Activated naive CD8-positive, alpha-beta T cell treated with anti-CD3 and anti-CD28 coated beads, Interleukin-2, amount 50 U/mL, for 24 hours (primary cell): ENCODE data around the gene SYS1.
A peak's percentile ranks its signal among the peaks of the same experiment; 100 is the strongest.

ENCODE experiments used
- ATAC-seq: fragments of 150-1000 bp; cut with Tn5 transposase; one replicate; pipeline ENCODE4 v1.10.0; 2021
- DNase-seq: peaks from one replicate; pipeline ENCODE4 v3.0.0; 2021
- H3K27ac Mint-ChIP-seq: one replicate; pipeline ENCODE4 v1.8.0; 2021; ENCODE audit warnings: mild to moderate bottlenecking, mixed read lengths
- H3K27me3 Mint-ChIP-seq: one replicate; pipeline ENCODE4 v1.8.0; 2021; ENCODE audit warnings: mixed read lengths
- H3K36me3 Mint-ChIP-seq: one replicate; pipeline ENCODE4 v1.8.0; 2021; ENCODE audit warnings: low read depth, mixed read lengths
- H3K4me1 Mint-ChIP-seq: one replicate; pipeline ENCODE4 v1.8.0; 2021; ENCODE audit warnings: mixed read lengths
- H3K4me3 Mint-ChIP-seq: one replicate; pipeline ENCODE4 v1.8.0; 2021; ENCODE audit warnings: mild to moderate bottlenecking, moderate library complexity, mixed read lengths
- H3K9me3 Mint-ChIP-seq: one replicate; pipeline ENCODE4 v1.8.0; 2021; ENCODE audit warnings: mixed read lengths

Gene SYS1

DNA sequence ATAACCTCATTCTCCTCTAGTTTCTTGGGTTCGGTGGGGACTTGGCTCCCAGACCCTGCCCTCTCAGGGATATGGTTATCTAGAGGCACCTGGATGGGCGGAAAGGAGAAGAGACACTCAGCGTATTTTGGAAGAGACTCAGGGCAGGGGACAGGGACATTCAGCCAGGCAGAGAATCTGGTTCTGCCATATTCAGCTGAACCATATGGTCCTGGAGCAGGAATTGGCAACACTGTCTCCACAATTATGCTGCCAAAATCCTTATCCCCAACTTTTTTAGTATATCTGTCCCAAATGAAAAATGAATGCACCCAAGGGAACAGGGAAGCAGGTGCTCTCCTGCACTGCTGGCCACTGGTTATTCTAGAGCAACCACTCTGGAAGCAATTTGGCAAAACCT is 32.5 kb upstream of the SYS1 start:
- DNase-seq, result no peak
- H3K27ac Mint-ChIP-seq, result no peak overlapping the region
- ATAC-seq, result no peak
- no peaks in the 10 kb centered on the region for H3K9me3 Mint-ChIP-seq
- no peak overlapping the region for H3K4me3 Mint-ChIP-seq
- H3K36me3 Mint-ChIP-seq, result peaks cover 36% of the 10 kb centered on the region
- no peaks in the 10 kb centered on the region for H3K27me3 Mint-ChIP-seq
- no peaks in the 10 kb centered on the region for H3K4me1 Mint-ChIP-seq

DNA sequence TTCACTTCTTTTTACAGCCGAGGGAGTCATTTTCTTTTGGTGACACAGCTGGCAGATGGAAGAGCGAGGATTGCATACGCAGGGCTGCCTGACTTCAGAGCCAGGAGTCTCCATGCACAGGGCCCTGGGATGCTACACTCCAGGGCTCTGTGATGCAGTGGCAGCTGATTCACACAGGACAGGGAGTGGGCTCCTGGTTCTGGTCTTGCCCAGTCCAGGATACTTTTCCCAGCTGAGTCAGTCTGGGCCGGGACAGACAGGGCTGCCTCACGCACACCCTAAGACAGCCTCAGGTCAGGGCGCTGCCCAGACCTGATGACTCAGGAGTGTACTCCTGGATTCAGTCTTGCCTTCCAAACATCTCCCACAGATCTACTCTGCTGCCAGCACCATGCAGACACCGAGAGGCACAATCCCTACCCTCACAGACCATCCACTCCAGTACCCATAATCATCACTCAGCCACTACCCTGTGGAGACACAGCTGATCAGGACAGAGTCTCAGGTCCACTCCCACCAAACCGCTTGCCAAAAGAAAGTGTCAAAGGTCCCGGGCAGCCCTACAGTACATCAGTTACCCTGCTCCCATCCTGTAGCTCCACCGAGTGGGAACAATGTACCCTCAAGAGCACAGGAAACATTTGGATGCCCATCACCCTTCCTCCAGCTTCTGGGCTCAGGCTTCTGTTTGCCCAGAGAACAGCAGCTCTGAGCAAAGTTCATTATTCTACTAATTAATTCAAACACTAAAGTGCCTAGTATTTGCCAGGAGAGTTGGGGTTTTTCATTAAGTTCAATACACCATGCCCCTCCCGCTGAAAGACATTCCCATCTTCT is 26.2 kb upstream of the SYS1 start:
- H3K4me3 Mint-ChIP-seq, result no peak overlapping the region
- no peaks in the 10 kb centered on the region for H3K9me3 Mint-ChIP-seq
- DNase-seq (no peak), ATAC-seq (no peak)
- H3K36me3 Mint-ChIP-seq, result peaks cover 35% of the 10 kb centered on the region
- peaks cover 3% of the 10 kb centered on the region for H3K4me1 Mint-ChIP-seq
- no peaks in the 10 kb centered on the region for H3K27me3 Mint-ChIP-seq
- no peak overlapping the region for H3K27ac Mint-ChIP-seq

DNA sequence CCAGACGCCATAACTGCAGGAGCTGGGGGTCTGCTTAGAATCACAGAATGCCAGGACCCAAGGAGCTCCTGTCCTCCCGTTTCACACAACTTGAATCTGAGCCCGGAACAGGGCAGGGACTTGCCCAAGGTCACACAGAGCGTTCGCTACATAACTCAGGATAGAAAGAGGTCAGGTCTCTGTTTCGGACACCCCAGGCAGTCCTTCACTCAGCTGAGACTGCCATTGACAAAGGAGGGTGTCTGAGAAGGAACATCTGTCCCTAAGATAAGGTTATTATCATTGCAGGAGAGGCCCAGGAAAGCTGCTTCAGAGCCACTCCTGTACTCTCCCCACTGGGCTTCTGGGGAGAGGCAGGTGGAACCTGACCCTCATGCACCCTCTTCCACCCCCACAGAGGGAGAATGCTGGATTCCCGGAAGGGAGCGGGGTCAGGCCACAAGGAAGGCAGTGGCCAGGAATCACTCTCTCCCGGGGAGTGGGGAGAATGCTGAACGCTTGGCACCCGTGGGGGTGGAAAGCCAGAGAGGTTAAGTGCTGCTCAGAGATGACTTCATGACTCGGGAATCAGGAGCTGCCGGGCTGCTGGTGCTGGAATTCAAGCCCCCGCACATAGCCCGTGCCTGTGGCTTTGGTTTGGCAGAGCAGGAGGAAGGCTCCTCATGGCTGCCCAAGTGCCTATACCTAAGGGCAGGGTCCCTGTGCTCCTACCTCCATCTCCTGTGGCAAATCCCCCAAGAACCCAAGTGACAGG is 25.4 kb upstream of the SYS1 start:
- no peak overlapping the region for H3K27ac Mint-ChIP-seq
- H3K27me3 Mint-ChIP-seq, result no peaks in the 10 kb centered on the region
- no peak overlapping the region for H3K4me3 Mint-ChIP-seq
- ATAC-seq (no peak), DNase-seq (no peak)
- H3K4me1 Mint-ChIP-seq, result peaks cover 7% of the 10 kb centered on the region
- peaks cover 35% of the 10 kb centered on the region for H3K36me3 Mint-ChIP-seq
- H3K9me3 Mint-ChIP-seq, result no peaks in the 10 kb centered on the region

DNA sequence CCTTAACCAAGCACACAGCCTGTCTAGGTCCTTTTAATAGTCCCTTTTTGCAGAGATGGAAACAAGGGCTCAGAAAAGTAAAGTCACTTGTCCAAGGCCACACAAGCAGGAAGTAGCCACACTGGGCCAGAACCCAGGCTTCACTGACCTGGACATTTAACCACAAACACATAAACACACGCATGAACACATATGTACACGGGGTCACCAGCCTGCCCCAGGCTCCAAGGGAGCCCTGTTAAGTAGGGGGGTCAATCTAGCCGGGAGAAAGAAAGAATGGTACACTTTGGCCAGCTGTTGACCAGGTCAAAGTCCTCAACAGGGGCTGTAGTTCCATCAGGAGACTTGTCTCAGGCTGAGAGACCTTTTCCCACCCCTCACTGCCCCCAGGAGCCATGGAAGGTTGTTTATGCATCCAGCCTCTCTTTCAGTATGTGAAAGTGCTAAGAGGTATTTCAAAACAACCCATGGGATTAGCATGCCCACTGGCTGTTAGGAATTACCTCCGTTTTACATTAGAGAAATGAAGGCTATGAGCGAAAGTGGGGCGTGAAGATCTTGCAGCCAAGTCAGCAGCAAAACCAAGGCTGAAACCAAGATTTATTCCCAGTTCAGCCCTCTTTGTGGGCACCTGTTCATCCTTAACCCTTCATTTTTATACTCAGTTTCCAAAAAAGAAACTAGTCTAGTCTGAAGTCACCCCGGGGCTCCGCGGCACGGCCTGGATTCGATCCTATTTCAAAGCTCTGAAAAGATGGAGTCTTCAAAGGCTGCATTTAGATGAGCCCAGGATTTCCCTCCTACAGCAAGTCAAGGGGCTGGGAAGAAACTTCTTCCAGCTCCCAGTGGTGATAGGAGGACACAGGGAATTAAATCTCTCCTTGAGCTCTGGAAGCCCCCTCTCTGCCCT is 24.6 kb upstream of the SYS1 start:
- peaks cover 15% of the 10 kb centered on the region for H3K4me1 Mint-ChIP-seq
- H3K4me3 Mint-ChIP-seq, result no peak overlapping the region
- no peak for DNase-seq
- H3K27me3 Mint-ChIP-seq, result no peaks in the 10 kb centered on the region
- H3K36me3 Mint-ChIP-seq, result peaks cover 31% of the 10 kb centered on the region
- ATAC-seq, result no peak
- H3K9me3 Mint-ChIP-seq, result no peaks in the 10 kb centered on the region
- H3K27ac Mint-ChIP-seq, result no peak overlapping the region

DNA sequence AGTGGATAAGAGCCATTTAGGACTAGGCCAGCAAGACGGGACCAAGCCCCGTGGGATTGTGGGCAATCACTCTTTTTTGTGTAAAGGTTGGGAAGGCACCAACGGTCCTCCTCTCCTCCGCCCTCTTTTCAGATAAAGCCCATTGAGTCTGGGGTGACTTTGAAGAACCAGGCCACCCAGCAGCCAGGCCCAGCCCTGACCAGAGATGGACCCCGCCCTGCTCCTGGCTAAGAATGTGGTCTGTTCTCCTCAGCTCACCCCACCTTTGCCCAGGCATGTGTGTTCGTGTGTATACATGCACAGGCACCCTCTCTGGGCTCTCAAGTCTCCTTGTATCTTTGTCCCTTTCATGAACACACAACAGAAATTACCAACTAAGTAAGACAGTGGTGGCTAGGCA is 23.9 kb upstream of the SYS1 start:
- ATAC-seq, result no peak
- no peaks in the 10 kb centered on the region for H3K9me3 Mint-ChIP-seq

DNA sequence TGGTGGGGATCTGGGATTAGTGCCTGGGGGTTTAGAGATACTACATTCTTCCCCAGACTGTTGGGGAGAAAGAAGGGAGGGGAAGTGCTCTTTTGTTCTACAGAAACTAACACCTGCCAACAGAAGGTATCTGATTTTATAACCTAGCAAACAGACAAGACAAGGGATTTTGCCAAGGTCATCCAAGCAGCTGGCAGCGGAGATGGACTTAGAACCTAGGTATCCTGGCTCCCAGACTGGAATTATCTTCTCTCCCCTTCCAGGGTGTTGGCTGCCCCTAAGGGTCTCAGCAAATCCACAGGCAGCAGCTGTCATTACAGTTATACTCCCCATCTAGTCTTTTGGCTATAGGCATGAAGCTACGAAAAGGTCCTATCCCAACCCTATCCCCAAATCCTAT is 23.2 kb upstream of the SYS1 start:
- no peak for DNase-seq
- Mint-ChIP-seq H3K27me3 (no peaks in the 10 kb centered on the region), H3K4me3 (no peak overlapping the region)

More for the DNA sequence above, 23.9 kb upstream of the SYS1 start:
- Mint-ChIP-seq H3K27ac (no peak overlapping the region), H3K4me3 (no peak overlapping the region), H3K4me1 (peaks cover 20% of the 10 kb centered on the region), H3K27me3 (no peaks in the 10 kb centered on the region), H3K36me3 (peaks cover 35% of the 10 kb centered on the region)
- no peak for DNase-seq

DNA sequence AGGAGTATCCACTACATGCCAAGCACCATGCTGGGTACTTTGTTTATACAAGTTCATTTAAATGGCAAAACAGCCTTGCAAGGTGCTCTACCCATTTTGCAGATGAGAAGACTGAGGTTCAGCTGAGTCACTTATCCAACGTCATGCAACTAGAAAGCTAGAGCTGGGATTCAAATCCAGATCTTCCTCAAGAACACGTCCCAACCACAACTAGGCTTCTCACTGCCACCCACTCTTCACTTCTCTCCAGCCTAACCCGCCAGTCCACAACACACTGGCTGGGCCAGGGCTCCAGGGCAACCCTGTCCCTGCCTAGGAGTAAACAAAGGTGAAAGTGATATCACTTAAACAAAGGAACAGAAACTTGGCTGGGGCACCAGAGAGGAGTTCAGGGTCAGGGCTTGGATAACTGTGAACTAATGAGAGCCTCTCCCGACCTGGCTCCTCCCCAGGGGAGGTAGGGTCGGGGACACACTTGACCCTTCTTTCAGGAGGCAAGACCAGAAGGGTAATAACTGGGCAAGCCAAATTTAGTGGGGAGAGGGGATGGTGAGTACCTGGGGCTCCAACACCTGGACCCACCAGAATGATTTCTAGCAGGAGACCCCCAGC is 22.6 kb upstream of the SYS1 start:
- Mint-ChIP-seq H3K36me3 (peaks cover 43% of the 10 kb centered on the region), H3K4me1 (peaks cover 31% of the 10 kb centered on the region), H3K9me3 (no peaks in the 10 kb centered on the region), H3K27ac (no peak overlapping the region), H3K4me3 (no peak overlapping the region), H3K27me3 (no peaks in the 10 kb centered on the region)
- DNase-seq (no peak), ATAC-seq (no peak)

More for the DNA sequence above, 23.2 kb upstream of the SYS1 start:
- no peak for ATAC-seq
- peaks cover 27% of the 10 kb centered on the region for H3K4me1 Mint-ChIP-seq
- no peaks in the 10 kb centered on the region for H3K9me3 Mint-ChIP-seq
- no peak overlapping the region for H3K27ac Mint-ChIP-seq
- H3K36me3 Mint-ChIP-seq, result peaks cover 39% of the 10 kb centered on the region

DNA sequence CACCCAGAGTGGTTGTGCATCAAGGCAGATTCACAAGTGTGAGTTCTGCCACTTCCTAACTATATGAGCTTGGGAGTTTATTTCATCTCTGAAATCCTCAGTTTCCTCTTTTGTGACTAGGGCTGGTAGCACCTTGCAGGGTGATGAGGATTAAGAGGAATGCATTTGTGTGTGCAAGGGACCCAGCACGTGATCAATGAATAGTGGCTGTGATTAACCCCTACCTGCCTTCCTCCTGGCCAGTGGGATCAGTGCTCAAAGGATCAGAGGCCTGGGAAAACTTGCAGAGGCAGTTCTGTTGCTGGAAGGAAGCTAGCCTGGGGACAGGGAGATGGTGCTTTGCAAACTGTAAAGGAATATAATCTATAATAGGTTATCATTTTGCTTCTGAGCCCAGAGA is 22.0 kb upstream of the SYS1 start:
- Mint-ChIP-seq H3K36me3 (peaks cover 41% of the 10 kb centered on the region), H3K27ac (no peak overlapping the region), H3K4me3 (no peak overlapping the region), H3K4me1 (peaks cover 37% of the 10 kb centered on the region), H3K27me3 (no peaks in the 10 kb centered on the region), H3K9me3 (no peaks in the 10 kb centered on the region)
- ATAC-seq (no peak), DNase-seq (no peak)

DNA sequence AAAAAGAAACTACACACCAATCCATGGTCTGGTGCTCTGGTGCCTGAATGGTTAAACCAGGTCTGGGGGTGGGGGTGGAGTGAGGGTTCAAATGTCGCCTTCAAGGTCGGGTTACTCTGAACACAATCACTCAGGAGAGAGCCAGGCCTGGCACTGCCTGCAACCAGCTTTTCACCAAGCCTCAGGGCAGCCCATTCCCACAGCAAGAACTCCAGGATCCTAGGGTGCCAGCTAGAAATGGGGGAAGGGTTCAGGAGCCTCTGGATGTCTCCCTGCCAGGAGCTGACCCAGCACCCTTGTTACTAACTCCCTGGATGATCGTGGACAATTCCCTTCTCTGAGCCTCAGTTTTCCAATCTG is 21.4 kb upstream of the SYS1 start:
- ATAC-seq (no peak), DNase-seq (no peak)
- H3K4me1 Mint-ChIP-seq, result peaks cover 43% of the 10 kb centered on the region
- no peaks in the 10 kb centered on the region for H3K9me3 Mint-ChIP-seq
- no peaks in the 10 kb centered on the region for H3K27me3 Mint-ChIP-seq
- no peak overlapping the region for H3K4me3 Mint-ChIP-seq
- H3K36me3 Mint-ChIP-seq, result peaks cover 41% of the 10 kb centered on the region
- peak overlapping the region; percentile 18 for H3K27ac Mint-ChIP-seq

DNA sequence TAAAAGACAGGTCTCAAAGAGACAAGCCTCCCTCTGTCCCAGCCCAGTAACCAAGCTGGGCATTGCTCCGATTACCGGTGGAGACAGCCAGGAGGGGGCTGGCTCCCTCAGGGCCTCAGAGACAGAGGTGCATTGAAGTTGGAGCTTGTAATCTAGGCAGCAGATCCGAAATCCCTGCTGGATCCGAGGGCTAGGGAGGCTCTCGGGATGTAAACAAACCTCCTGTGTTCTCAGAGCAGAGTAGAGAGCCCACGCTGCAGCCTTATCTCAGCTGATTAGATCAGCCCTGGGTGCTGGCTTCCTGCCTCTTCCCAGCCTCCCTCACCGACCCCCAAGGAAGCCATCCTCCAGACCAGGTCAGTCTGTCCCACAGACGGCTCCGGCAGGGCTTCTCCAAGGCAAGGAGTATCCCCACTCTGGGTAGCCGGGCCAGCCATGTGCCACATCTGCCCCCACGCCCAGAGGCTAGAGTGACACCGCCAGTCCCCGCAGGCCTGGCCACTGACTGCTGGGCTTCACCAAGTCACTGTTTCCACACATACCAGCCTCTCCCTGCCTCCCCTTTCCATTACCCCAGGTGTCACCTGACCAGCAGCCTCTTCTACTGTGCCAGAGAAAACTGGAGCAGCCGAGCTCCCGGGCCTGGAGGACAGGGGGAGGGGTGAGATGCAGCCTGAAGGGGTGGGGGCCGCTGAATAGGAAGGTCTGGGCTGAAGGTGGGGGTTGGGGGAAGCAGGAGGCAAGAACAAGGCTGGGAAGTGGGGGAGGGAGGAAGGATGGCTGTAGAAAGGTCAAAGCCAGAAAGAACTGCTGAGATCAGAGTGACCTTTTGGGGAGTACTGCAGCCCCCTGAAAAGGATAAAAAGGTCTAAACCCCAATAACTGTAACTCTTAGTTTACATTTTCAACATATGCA is 20.8 kb upstream of the SYS1 start:
- DNase-seq, result no peak
- ATAC-seq, result peak; percentile 16
- peaks cover 47% of the 10 kb centered on the region for H3K36me3 Mint-ChIP-seq
- no peak overlapping the region for H3K27ac Mint-ChIP-seq
- peaks cover 50% of the 10 kb centered on the region for H3K4me1 Mint-ChIP-seq
- no peaks in the 10 kb centered on the region for H3K27me3 Mint-ChIP-seq
- no peaks in the 10 kb centered on the region for H3K9me3 Mint-ChIP-seq
- H3K4me3 Mint-ChIP-seq, result no peak overlapping the region

DNA sequence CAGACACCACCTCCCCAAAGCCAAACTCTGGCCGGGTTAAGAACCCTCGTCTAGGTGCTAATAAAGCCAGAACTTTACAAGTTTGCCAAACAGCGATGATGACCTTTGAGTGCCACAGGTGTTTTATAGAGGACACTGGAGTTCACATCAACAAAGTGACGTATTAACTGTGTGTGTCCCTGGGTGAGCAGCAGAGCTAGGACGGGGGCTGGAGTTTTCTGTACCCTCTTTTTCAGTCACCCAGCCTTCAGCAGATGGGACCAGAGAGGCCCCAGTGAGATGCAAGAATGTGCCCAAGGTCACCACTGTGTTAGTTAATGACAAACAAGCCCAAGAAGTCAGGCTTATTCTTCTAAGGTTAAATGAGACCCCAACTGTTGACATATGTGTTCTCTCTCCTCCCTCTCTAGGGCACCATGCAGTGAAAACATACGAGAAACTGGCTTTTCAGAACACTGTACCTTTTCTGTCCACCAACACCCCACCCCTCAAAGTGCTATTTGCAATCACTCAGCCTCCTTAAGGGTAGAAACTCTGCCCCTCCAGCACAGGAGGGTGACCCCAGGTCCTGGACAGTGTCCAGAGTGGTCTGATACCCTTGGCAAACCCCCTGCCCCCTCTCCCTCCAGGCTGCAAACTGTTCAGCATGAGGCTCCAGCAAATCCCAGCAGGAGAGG is 20.0 kb upstream of the SYS1 start:
- no peak for ATAC-seq
- Mint-ChIP-seq H3K27ac (peak overlapping the region; percentile 31), H3K27me3 (no peaks in the 10 kb centered on the region), H3K9me3 (no peaks in the 10 kb centered on the region), H3K36me3 (peaks cover 47% of the 10 kb centered on the region), H3K4me3 (no peak overlapping the region), H3K4me1 (peaks cover 56% of the 10 kb centered on the region)
- DNase-seq, result no peak

DNA sequence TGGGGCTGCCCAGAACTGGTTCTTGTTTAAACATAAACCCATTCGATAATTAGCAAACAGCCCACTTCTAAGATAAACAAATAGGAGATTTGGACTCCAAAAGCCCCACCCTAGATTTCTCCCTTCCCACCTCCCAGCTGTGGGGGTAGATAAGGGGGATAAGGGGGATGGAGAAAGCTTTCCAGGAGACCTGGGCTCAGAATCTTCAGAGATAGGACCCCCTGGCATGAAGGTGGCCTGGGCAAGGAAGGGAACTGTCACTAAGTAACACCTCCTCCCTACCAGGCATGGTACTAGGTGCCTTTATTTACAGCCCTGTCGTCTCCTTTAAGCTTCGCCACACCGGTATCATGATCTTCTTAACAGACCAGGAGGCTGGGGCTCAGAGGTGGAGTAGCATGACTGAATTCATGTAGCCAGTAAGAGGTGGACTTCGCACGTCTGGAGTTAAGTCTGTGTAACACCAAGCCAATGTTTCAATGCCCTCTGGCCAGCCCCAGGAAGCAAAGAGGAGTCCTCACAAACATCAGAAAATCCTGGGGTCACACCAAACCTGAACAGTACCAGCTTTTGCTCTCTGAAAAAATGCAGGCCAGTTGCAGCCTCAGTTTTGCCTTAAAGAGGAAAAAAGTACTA is 19.3 kb upstream of the SYS1 start:
- DNase-seq, result no peak
- Mint-ChIP-seq H3K9me3 (no peaks in the 10 kb centered on the region), H3K36me3 (peaks cover 47% of the 10 kb centered on the region), H3K27ac (no peak overlapping the region), H3K4me3 (no peak overlapping the region), H3K27me3 (no peaks in the 10 kb centered on the region), H3K4me1 (peaks cover 58% of the 10 kb centered on the region)
- ATAC-seq, result no peak
